HG03039 (cell line): ENCODE measurements around the gene ETNPPL.
"Not testable (repeated sequence)": the region's sequence is repeated elsewhere in the genome, so short reads cannot be mapped to it uniquely, and the experiment has no call there.

Experiments
- ATAC-seq: cut with Tn5 transposase; IDR thresholded peaks from one replicate; pipeline ENCODE4 v1.9.1; 2021; ENCODE audit warnings: mild to moderate bottlenecking, moderate library complexity; ENCODE audit not compliant: unreplicated experiment

The ETNPPL gene

DNA sequence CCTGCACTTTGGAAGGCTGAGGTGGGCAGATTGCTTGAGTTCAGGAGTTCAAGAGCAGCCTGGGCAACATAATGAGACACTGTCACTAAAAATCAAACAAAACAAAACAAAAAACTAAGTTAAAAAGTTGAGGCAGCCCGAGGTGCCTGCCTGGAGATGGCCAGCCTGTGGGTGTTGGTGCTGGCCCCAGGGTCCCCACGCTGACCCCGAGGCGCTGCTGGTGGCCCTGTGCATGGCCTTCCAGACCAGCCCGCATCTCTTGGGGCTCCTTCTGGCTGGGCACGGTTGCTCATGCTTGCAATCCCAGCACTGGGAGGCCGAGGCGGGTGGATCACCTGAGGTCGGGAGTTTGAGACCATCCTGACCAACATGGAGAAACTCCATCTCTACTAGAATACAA is 4.4 kb downstream of the ETNPPL start:
- no peak for ATAC-seq

DNA sequence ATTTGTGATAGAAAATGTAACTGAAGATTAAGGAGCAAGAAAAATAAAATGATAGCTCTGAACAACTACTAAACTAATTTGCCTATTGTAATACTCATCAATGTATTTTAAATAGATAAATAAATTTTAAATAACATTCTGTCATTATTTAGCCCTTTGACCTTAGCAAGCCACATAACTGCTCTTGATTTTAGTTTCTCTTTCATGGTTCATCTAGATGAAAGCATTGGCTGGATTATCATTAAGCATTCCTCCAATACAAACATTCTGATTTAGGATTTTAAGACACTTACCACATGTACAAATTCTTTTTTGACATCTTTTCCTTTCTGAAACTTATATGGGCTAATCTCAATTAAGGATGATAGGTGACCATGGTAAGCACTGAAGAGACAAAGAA is 8.5 kb downstream of the ETNPPL start:
- ATAC-seq: no peak

DNA sequence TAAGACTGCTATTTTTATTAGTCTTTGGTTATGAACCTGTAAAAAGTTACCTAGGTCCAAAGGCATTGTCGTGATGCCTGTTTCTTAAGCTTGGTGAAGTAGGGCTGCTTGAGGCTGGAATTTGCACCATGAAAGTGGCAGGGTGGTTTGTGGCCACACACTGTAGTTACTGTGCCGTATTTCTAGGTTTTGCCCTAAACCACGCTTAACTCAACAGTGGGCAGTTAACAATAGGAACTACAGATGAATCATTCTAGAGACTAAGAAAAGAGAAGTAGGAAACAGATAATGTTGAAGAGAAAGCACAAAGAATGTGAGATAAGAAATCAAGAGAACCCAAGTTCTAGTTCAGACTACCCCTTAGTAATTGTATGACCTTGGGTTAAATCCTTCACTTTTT is 11.5 kb downstream of the ETNPPL start:
- no peak for ATAC-seq

DNA sequence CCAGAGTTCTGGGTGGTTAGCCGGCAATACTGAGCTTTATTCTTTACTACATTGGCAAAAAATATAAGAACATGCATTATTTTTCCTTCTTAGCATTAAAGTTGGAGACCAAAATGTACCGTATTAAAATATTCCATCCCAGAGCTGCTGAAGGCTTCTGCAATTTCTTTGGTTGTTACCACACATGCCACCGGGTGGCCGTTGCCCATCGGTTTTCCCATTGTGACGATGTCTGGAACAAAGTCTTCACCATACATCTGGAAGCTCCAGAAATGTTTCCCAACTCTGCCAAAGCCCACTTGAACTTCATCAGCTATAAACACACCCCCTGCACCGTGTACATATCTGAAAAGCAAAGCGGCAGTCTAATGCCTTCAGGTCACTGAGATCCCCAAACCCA is 13.7 kb downstream of the ETNPPL start:
- ATAC-seq: no peak

DNA sequence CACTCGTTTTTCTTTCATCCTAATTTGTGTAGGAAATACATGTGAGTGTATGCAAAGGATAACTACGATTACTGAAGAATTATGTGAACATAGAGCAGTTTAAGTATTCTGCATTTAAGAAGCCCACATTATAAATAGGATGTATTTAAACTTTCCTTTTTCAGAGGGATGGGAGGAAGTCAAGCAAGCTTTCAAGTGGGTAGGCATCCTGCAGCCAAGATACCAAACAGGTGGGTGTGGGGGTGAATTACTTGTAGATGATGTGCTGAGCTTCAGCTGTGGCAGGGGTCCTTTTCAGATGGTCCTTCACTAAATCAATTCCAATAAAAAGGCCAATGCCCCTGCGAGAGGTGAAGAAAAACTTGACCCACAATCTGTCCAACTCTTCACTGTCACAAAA is 16.3 kb downstream of the ETNPPL start:
- ATAC-seq: no peak

DNA sequence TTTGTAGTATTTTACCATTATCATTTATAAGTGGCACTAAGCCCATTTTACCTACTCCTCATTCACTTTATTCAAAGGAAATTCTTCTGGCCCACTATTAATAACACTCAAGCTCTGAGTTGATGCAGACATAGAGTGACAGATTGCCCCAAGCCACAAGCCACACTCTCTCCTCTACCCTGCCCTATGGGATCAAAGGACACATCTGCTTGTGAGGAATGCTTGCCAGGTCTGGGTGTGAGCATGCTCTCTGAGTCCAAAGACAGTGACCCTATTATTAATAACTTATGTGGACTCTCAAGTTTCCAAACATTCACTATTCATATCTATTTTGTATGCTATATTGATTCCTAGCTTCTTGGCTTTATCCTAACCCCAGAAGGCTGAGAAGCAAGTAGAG is 18.5 kb downstream of the ETNPPL start:
- no peak for ATAC-seq

DNA sequence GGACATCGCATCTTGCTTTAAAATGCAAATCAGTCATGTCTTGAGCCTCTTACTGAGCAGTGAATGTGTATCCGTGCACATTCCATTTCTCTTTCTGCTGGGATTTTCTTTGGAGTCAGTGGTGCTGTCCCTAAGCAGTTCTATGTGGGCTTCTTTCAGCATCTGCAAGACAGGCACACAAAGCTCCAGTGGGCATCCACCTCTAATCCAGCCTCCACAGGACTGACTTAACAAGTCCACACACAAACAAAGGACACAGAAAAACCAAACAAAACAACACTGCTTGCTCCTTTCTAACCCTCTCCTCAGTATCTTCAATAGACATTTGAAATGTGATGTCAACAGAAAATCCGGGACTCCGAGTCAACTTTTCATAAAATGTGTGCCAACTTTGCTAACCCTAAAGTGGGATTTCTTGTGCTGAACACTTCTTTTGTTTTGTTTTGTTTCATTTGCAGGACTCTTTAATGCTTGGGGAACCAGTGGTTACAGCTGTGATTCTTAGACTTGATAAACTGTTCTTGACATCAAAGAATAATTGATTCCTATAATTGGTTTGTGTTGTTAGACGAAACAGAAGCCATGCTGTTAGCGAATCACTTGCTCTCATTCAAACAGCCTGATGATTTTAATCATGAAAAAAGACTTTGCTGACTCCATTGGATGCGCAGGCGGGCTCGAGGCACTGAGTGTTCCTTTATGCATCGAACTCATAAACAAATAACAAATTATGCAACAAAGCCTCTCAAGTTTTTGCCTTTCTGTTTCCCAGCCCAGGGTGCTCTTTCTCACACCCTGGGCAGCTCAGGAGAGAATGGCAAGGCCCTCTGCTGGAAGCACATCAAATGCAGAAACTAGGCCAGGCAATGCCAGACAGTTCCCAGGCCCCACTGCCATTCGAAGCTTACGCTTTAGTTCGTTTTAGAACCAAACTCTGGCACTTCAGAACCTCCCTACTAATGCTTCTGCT is 20.1 kb downstream of the ETNPPL start:
- no peak for ATAC-seq

DNA sequence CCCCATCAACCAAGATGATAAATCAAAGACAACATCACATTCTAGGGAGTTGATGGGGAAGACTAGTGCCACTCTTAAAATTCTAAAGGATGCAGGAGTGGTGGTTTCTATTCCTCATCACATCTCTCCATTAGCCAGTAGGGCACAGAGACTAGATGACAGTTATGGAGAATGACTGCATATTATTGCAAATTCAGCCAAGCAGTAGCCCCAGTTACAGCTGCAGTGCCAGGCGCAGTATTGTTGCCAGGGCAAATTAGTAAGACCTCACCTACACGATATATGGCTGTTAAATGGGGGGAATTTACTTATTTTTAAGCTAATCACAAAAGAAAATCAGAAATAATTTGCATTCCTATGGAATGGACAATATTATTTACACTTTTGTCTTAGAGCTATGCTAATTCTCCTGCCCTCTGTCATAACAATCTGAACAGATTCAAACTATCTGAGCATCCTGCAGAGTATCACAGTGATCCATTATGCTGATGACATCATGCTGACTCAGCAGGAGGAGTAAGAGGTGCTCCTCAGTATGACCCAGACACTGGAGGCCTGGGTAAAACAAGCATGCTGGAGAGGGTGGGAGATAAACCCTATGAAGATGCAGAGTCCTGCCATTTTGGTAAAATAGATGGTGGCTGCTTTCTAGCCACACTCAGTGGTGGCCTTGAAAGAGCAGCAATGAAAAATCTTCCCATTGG is 24.7 kb downstream of the ETNPPL start:
- no peak for ATAC-seq

DNA sequence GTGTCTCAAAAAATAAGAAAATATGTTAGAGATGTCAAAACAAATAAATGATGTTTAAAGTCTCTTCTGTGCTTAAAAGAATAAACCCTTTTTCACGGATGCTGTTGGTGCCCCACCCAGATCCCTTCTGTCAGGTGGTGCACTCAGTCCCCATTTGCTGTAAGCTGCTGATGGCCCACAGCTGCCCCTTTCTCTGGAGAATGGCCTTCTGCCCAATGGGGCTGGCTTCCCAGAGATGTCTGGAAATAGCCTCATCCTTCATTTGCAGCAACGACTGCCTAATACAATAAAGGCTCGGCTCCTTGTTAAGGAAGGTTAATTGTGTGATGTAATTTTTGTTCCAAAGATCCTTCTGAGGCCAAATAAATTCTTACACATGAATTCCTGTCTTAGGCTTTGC is 31.8 kb downstream of the ETNPPL start:
- no peak for ATAC-seq

DNA sequence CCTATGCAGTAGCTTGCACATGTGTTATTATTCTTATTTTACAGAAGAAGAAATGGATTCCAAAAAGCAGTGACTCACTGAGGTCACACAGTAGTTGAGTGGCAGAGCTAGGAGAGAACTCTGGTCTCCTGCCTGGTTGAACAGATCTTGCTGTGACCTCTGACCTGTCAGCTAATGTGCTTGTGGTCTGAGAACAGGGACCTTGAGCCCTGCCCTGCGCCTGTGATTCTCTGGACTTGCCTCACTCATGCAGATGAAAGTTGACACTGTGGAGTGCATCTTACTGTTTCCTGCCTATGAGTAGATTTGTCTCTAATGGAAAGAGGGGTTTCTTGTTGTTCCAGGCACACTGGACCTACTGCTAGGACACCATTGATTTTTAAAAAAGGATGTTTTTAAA is 32.3 kb downstream of the ETNPPL start:
- no peak for ATAC-seq

DNA sequence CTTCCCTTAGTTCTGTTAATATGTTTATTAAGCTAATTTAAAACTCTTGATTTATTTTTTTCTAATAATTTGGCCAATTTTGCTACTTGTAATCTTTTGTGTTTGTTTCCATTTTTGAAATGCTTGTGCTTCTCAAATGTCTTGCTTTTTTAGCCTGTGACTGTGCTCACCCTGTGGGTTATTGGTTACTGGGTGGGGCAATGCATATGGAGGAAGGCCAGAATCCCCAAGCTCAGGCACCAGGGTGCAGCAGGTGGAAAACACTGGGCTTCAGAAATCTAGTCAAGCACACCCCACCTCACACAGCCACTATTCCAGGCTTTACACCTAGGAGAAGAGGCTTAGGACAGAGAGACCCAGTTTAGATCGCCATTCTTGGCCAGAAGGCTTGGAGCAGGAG is 33.1 kb downstream of the ETNPPL start:
- no peak for ATAC-seq

DNA sequence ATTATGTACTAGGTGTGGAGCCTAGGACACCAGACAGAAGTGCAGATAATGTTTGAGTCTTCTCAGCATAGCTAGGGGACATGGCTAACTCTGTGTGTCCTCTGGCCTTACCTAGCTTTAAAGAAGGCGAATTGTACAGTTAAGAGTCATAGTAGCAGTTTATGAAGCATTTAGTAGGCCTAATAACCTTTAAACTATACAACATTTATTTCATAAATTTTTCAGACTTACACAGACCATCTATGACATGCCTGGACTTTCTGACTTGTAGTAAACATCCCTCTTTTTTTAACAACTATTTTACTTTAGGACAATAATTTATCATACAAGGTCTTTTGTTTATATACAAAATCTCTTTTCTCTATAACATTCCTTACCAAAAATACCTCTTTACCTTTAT is 37.4 kb downstream of the ETNPPL start:
- ATAC-seq: no peak

DNA sequence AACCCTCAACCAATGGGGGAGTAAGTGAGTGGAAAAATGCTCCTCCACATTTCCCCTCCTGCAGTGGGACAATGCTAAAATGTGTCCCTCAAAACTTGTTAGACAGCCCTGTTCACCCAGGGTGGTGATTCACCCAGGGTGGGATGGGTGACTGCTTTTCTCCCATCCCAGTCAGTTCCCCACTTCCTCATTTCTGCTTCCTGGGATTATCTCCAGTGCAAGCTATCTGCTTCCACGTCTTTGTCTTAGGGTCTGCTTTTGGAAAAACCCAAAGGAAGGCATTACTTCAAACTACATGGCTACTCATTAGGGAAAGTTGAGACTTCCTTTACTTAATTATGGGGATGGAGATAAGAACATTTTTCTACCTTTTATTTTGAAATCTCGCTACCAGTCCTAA is 45.5 kb downstream of the ETNPPL start:
- ATAC-seq: no peak

DNA sequence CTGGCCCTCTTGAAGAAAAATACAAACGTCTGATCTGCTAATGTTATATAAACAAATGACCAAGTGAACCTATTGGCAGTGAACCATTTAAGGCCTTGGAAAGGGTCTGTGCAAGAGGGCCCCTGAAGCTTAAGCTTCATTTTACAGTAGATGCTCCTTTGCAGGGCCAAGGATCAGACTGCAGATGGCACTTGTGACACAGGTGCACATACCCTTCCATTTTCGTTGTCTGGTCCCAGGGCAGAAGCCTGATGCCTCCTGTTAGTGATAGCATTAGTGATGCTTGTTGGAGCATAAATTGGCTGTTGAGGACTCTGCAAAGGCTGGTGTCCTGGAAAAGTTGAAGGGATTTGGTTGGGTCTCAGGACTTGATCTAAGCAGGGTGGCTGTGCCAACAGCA is 46.5 kb downstream of the ETNPPL start:
- no peak for ATAC-seq

DNA sequence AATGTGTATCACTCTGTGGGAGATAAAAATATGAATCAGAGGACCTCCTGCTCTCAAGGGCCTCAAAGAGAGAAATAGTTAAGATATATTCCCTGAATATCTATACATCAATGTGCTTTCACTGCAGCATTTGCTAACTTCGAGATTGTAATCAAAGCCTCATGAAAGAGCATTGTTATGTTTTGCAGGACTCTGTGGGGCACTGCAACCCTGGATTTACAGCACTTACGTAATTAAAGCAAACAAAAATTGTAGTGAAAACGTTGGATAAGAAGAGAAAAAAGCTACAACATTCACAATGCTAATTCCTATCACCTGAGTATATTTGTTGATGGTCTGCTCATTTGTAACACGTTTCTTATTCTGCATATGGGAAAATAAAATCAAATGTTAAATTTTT is 48.0 kb downstream of the ETNPPL start:
- no peak for ATAC-seq

DNA sequence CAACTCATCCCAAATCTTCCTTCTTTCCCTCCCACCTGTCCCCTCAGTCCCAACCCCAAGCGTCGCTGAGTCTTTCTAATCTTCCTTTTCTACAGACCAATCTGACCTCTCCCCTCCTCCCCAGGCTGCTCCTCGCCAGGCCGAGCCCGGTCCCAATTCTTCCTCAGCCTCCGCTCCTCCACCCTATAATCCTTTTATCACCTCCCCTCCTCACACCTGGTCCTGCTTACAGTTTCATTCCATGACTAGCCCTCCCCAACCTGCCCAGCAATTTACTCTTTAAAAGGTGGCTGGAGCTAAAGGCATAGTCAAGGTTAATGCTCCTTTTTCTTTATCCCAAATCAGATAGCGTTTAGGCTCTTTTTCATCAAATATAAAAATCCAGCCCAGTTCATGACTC is 52.3 kb downstream of the ETNPPL start:
- ATAC-seq: not testable (repeated sequence)

DNA sequence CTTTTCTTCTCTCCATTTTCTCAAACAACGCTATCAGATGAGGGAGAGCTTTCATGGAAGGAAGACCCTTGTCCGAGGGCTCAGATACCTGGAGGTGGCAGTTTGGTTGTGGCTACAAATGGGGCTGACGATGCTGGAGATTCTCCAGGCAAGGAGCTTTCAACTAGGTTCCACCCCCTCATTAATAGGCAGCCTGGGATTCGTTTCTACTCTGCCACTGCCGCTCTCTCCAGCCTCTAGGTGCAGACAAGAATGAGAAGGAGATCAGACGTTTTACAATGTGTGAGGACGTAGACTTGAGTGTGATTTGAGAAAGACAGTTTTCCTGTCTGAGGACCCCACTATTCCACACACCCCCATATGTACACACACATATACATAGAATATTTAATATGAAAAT is 53.1 kb downstream of the ETNPPL start:
- no peak for ATAC-seq

DNA sequence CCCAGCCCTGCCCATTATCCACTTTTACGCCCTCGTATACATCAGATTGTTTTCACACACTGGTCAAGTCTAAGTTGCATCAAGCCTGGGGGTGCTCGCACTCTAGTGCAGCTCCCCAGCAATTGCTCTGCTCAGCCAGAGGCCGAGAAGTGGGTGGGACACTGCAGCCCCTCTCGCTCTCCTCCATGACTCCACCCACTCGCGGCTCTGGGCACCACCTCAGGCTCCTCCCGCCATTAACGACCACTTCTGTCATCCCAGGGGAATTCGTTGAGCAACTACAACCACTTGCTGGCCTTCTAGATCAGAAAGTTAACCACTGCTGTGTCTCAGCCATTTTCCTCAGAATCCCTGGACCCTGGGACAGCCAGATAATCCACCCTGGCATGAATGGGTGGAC is 53.6 kb downstream of the ETNPPL start:
- no peak for ATAC-seq

DNA sequence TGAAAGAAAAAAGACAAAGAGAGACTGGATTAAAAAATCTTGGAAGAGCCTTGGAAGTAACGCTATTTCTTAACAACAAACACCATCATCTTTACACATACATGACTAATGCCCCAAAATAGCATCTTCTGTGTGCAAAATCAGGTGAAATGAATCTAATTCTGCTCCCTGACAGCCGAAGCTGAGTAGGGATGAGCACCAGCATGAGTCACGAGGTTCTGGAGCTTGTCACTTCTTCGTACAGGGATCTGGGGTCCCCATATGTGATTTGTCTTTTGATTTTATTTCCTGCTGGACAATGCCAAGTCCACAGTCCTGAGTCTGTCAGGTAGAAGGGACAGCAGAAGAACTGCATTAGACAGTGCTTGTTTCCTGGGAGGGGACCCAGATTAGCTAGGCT is 56.6 kb downstream of the ETNPPL start:
- no peak for ATAC-seq

DNA sequence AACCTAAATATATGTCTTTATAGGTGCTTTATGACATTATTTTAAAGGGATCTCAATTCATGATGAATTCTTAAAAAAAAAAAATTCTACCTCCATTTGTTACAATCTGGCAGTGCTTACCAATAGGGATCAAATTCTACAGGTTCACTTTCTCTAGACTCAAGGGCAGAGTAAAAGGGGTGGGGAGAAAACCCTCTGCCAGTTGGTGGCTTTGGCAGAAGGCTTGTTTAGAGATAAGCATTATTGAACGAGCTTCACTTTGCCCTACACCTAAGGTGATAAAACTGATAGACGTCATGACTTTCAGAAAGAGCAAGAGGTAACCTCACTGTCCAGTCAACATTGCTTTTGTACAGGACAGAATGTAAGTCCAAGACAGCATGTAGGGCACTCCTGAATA is 58.9 kb downstream of the ETNPPL start:
- ATAC-seq: no peak

DNA sequence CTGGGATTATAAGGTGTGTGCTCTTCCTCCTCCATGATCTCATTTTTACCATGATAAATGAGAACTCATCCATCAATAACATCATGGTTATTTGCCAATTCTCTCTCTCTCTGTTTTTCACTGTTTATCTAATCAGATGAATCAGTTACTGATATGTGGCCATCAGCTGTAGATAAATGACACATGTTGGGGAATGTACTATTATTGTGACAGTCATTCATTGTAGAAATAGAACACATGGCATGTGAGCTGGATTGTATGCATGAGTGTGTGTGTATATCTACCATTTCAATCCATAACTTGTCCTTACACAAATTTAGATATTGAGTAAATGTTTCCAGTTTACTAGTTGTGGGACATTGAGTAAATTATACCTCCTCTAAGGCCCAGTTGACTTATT is 59.5 kb downstream of the ETNPPL start:
- no peak for ATAC-seq

DNA sequence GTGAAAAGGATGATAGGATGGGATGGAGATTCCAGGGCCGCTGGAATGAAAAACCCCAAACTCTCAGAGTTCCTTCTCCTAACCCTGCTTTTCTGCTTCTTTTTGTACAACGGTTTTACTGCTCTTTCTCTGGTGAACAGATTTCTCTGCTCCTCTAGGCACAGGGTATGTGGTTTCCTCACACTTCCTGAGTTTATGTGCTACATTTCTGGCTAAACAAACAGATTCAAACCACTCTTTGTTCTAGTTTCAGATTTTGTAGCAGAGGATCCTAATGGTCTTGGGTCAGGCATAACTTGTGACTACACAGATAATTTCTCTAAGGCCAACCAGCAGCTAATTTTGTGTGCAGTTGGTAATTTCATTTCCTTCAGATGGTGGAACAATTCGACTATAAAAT is 59.9 kb downstream of the ETNPPL start:
- ATAC-seq: no peak
